ENCODE measurements around the gene MET. TPM values are rescaled to one million over a fixed set of nuclear protein-coding genes. Genes with fewer than 3 reads are reported as not detected.

Gene MET
- total and polyA plus RNA-seq, 2 of the 8 experiments (the other 6 are each of a cell fraction or from before 2014, with no cell fraction given): 3.5 to 12.9 TPM

GRCh38 chr7:116804471-116804870 is 132.5 kb downstream of the MET start:
- ChIA-PET POLR2A (ENCODE audit: partially characterized antibody) (no interaction called here), CTCF (ENCODE audit: partially characterized antibody) (interaction anchor here (0.7 to 2.4 kb wide), 11 partner anchors 10 to 526 kb away, joined by 3 to 11 read pairs (median 4); no protein-coding TSS in a partner anchor)
- Histone ChIP-seq H3K14ac (ENCODE audit: insufficient read length) (no peak overlapping the region), H4K5ac (ENCODE audit: insufficient read length, low read depth, low read length) (no peak overlapping the region), H2BK15ac (ENCODE audit: low read length) (no peak overlapping the region), H2BK120ac (replicated peaks; ENCODE audit: low read depth, low read length) (no peak overlapping the region), H2BK12ac (ENCODE audit: low read depth, low read length) (no peak overlapping the region), H2BK20ac (ENCODE audit: low read length) (no peak overlapping the region), H3K27me3 (replicated peaks in 1 of 4; ENCODE audit: control insufficient read depth in 3 of 4, extremely low read depth in 1 of 4, insufficient read depth in 3 of 4, low read length in 3 of 4) (no peaks in the 10 kb centered on the region), H3K79me1 (ENCODE audit: low read depth, low read length) (no peaks in the 10 kb centered on the region), H4K91ac (replicated peaks; ENCODE audit: insufficient read length, low read length) (no peak overlapping the region), H3K4me3 (ENCODE audit: extremely low read depth in 1 of 4, insufficient read depth in 2 of 4, low read depth in 3 of 4, low read length in 4 of 4) (no peak overlapping the region), H3K36me3 (ENCODE audit: control insufficient read depth in 2 of 4, insufficient read depth in 4 of 4, low read length in 3 of 4) (no peaks in the 10 kb centered on the region), H3K18ac (ENCODE audit: extremely low read depth, low read length) (no peak overlapping the region), H3K23ac (ENCODE audit: insufficient read length) (no peak overlapping the region), H2AK5ac (ENCODE audit: low read depth, low read length) (no peak overlapping the region), H3K9ac (replicated peaks in 1 of 4; ENCODE audit: extremely low read depth in 1 of 4, low read depth in 3 of 4, low read length in 3 of 4) (no peak overlapping the region), H3K4me2 (ENCODE audit: insufficient read depth in 1 of 2, low read depth in 2 of 2, low read length in 2 of 2) (no peak overlapping the region), H3K9me3 (ENCODE audit: insufficient read depth in 2 of 2, low read depth in 1 of 2, low read length in 1 of 2) (no peaks in the 10 kb centered on the region), H3K4me1 (replicated peaks in 1 of 4; ENCODE audit: control insufficient read depth in 3 of 4, insufficient read depth in 4 of 4, low read length in 3 of 4) (peaks cover 0 to 5% (median 0%) of the 10 kb centered on the region in 4 experiments; a peak in 1 of 7 replicates), H3K79me2 (ENCODE audit: control insufficient read depth in 1 of 2, insufficient read depth in 2 of 2, low read length in 2 of 2) (no peaks in the 10 kb centered on the region), H3K56ac (replicated peaks; ENCODE audit: insufficient read length, low read depth, low read length) (no peak overlapping the region), H2AFZ (ENCODE audit: low read length) (no peak overlapping the region), H3K4ac (replicated peaks; ENCODE audit: insufficient read length, low read depth, low read length) (no peak overlapping the region), H2BK5ac (ENCODE audit: low read depth, low read length) (no peak overlapping the region), H3K27ac (ENCODE audit: low read depth, low read length) (no peak overlapping the region), H3K23me2 (ENCODE audit: low read depth, low read length) (no peaks in the 10 kb centered on the region), H4K20me1 (replicated peaks in 1 of 2; ENCODE audit: control insufficient read depth in 1 of 2, insufficient read depth in 2 of 2, low read length in 2 of 2) (no peaks in the 10 kb centered on the region), H4K8ac (ENCODE audit: extremely low read depth, insufficient read depth, low read length) (no peak overlapping the region)
- WGBS, 2 experiments (ENCODE audit: extremely low coverage in 1 of 2, insufficient coverage in 1 of 2, insufficient read length in 1 of 2, insufficient replicate concordance in 2 of 2, low coverage in 1 of 2, low lambda C conversion rate in 2 of 2, missing lambda C conversion rate in 1 of 2): 87% methylated on average over 3 of the region's 3 CpGs; no CpG with 5 or more reads in 1 of the 2 experiments
- FAIRE-seq (no peak), DNase-seq (ENCODE audit: low read depth in 1 of 2, low spot score in 2 of 2) (no peak)
- TF ChIP-seq POU5F1 (IDR thresholded peaks at IDR 0.05; ENCODE audit: low read depth, low read length) (no peak), E2F6 (IDR thresholded peaks at IDR 0.05) (no peak), TAF1 (IDR thresholded peaks at IDR 0.05; ENCODE audit: low read depth, low read length) (no peak), CREB1 (IDR thresholded peaks at IDR 0.05) (no peak), RNF2 (IDR thresholded peaks at IDR 0.05; ENCODE audit: borderline replicate concordance, low read depth, low read length, missing control alignments, poor library complexity, severe bottlenecking) (no peak), SP4 (IDR thresholded peaks at IDR 0.05; ENCODE audit: low read length) (no peak), SP2 (IDR thresholded peaks at IDR 0.05; ENCODE audit: low read length) (no peak), TBP (IDR thresholded peaks at IDR 0.05; ENCODE audit: low read depth, low read length) (no peak)
